ENCODE measurements around the gene BRF1. TPM values are rescaled to one million over a fixed set of nuclear protein-coding genes. Genes with fewer than 3 reads are reported as not detected.

Gene BRF1
- total RNA-seq, 1 experiment from 2014 or later: 41.2 TPM

GRCh38 chr14:105249182-105250007 lies 51.4 kb downstream of the BRF1 start:
- no peak overlapping the region for H2AFZ ChIP-seq (ENCODE audit: low read depth, low read length, poor library complexity, severe bottlenecking)
- peaks cover 56% of the 10 kb centered on the region for H3K79me2 ChIP-seq (ENCODE audit: insufficient read depth, low read length)
- peak overlapping the region; percentile 54 to 71 for H3K4me3 ChIP-seq (replicated peaks in 1 of 2; ENCODE audit: low read depth in 1 of 2, low read length in 2 of 2)
- intact Hi-C loops (cut with micrococcal nuclease): no loop called here
- peaks cover 2 to 10% of the 10 kb centered on the region in 2 experiments; a peak in 3 of 4 replicates for H3K36me3 ChIP-seq (ENCODE audit: control insufficient read depth in 1 of 2, insufficient read depth in 2 of 2, low read length in 2 of 2)
- TSS peak; percentile 66 for BruUV-seq (replicated peaks)
- no peaks in the 10 kb centered on the region for H3K27me3 ChIP-seq (ENCODE audit: insufficient read depth, low read length)
- peaks cover 8 to 17% of the 10 kb centered on the region in 2 experiments; a peak in 3 of 4 replicates for H3K4me1 ChIP-seq (ENCODE audit: control insufficient read depth in 1 of 2, insufficient read depth in 2 of 2, low read length in 2 of 2)
- peak overlapping the region; percentile 88 for H3K4me2 ChIP-seq (ENCODE audit: low read length)
- no peak for TF ChIP-seq JUND (IDR thresholded peaks at IDR 0.05)
- TF ChIP-seq, protein P1, sequence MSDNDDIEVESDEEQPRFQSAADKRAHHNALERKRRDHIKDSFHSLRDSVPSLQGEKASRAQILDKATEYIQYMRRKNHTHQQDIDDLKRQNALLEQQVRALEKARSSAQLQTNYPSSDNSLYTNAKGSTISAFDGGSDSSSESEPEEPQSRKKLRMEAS (IDR thresholded peaks at IDR 0.05): no peak
- no peak for TF ChIP-seq ZFX (IDR thresholded peaks at IDR 0.05)
- TF ChIP-seq FOSL1 (IDR thresholded peaks at IDR 0.05; ENCODE audit: low read depth): no peak
- TF ChIP-seq EZH2 (IDR thresholded peaks at IDR 0.05): no peak
- no peak for TF ChIP-seq RAD21 (IDR thresholded peaks at IDR 0.05; ENCODE audit: low read depth)
- TF ChIP-seq SIN3A (IDR thresholded peaks at IDR 0.05; ENCODE audit: low read depth): no peak
- no peak for TF ChIP-seq CEBPB (IDR thresholded peaks at IDR 0.05; ENCODE audit: low read depth)
- TF ChIP-seq SRF (IDR thresholded peaks at IDR 0.05; ENCODE audit: low read depth): no peak
- TF ChIP-seq, protein P2, sequence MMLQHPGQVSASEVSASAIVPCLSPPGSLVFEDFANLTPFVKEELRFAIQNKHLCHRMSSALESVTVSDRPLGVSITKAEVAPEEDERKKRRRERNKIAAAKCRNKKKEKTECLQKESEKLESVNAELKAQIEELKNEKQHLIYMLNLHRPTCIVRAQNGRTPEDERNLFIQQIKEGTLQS (IDR thresholded peaks at IDR 0.05): no peak
- TF ChIP-seq ZBTB33 (IDR thresholded peaks at IDR 0.05; ENCODE audit: extremely low read depth, insufficient replicate concordance, low read length): no peak
- no peak for TF ChIP-seq YY1 (IDR thresholded peaks at IDR 0.05; ENCODE audit: extremely low read depth, insufficient replicate concordance, low read depth, low read length)
- no peak for TF ChIP-seq SP1 (IDR thresholded peaks at IDR 0.05; ENCODE audit: low read depth)
- no peak for TF ChIP-seq TCF7L2 (IDR thresholded peaks at IDR 0.05; ENCODE audit: borderline replicate concordance, extremely low read depth, insufficient read depth, insufficient read length)
- TF ChIP-seq EZH2phosphoT487 (IDR thresholded peaks at IDR 0.05; ENCODE audit: borderline replicate concordance): no peak
- TF ChIP-seq ELF1 (IDR thresholded peaks at IDR 0.05; ENCODE audit: borderline replicate concordance, low read depth): no peak
- TF ChIP-seq ZNF274 (IDR thresholded peaks at IDR 0.05; ENCODE audit: low read depth, low read length): no peak
- TF ChIP-seq CTCF (IDR thresholded peaks at IDR 0.05 in 2 of 3, conservative IDR thresholded peaks at IDR 0.05 in 1 of 3; ENCODE audit: borderline replicate concordance in 1 of 3, insufficient read depth in 1 of 3, low read depth in 2 of 3, low read length in 2 of 3): no peak
- no peak for TF ChIP-seq EGR1 (IDR thresholded peaks at IDR 0.05; ENCODE audit: low read depth)
- no peaks in the 10 kb centered on the region for H3K9me3 ChIP-seq (ENCODE audit: control insufficient read depth in 1 of 2, insufficient read depth in 1 of 2, low read depth in 1 of 2, low read length in 2 of 2)
- CTCF ChIA-PET: interaction anchor here (2.1 kb wide), 1 partner anchor 102 kb away, joined by 8 read pairs; no protein-coding TSS in a partner anchor
- H3K9ac ChIP-seq (ENCODE audit: low read length): peak overlapping the region; percentile 83
- RAD21 ChIA-PET (ENCODE audit: low non-redundant PET in 1 of 2, low total read pairs in 2 of 2, uncharacterized antibody in 2 of 2, unreplicated experiment in 2 of 2): no interaction called here
- ATAC-seq (peak; percentile 18), DNase-seq (ENCODE audit: low read depth, low spot score) (no peak)
- H3K27ac ChIP-seq (ENCODE audit: low read depth, low read length): peak overlapping the region; percentile 93
- no peaks in the 10 kb centered on the region for H4K20me1 ChIP-seq (ENCODE audit: insufficient read depth)
- POLR2A ChIA-PET: no interaction called here
- H3K9me2 ChIP-seq (ENCODE audit: insufficient read depth): no peaks in the 10 kb centered on the region

Data from HCT116 (cell line).